OCI-LY1 (cell line): ENCODE measurements around the gene CETP.

Experiments used
- H2AFZ ChIP-seq: fragments of 200-600 bp; sonication (generic), shearing (Covaris generic); 2 replicates; pipeline ENCODE4 v1.6.0; 2014; ENCODE audit warnings: antibody characterized with exemption, mild to moderate bottlenecking, low read length
- H3F3A ChIP-seq: fragments of 200-600 bp; sonication (generic), shearing (Covaris generic); 2 replicates; pipeline ENCODE4 v1.6.0; 2014; ENCODE audit warnings: mild to moderate bottlenecking, antibody characterized with exemption, low read length, moderate library complexity; ENCODE audit not compliant: insufficient read depth
- H3K27ac ChIP-seq: fragments of 200-600 bp; sonication (generic); 2 replicates; pipeline ENCODE4 v1.5.1; 2014; ENCODE audit warnings: low read length, mixed run types, mild to moderate bottlenecking, low read depth; ENCODE audit not compliant: poor library complexity, severe bottlenecking
- H3K27me3 ChIP-seq: fragments of 200-600 bp; sonication (generic); 2 replicates; pipeline ENCODE4 v1.6.0; 2014; ENCODE audit warnings: antibody characterized with exemption, mild to moderate bottlenecking, low read length, moderate library complexity; ENCODE audit not compliant: insufficient read depth
- H3K36me3 ChIP-seq: fragments of 200-600 bp; sonication (generic); 2 replicates; pipeline ENCODE4 v1.6.1; 2014; ENCODE audit warnings: mild to moderate bottlenecking, antibody characterized with exemption, low read length, moderate library complexity, mixed read lengths; ENCODE audit not compliant: insufficient read depth
- H3K4me1 ChIP-seq: fragments of 200-600 bp; sonication (generic); 2 replicates; pipeline ENCODE4 v1.5.1; 2014; ENCODE audit warnings: mild to moderate bottlenecking, low read length, moderate library complexity; ENCODE audit not compliant: insufficient read depth, severe bottlenecking
- H3K4me2 ChIP-seq: fragments of 200-600 bp; sonication (generic), shearing (Covaris generic); 2 replicates; pipeline ENCODE4 v1.6.1; 2014; ENCODE audit warnings: low read length
- H3K4me3 ChIP-seq: fragments of 200-600 bp; sonication (generic); 2 replicates; pipeline ENCODE4 v1.5.1; 2014; ENCODE audit warnings: low read length, low read depth, mild to moderate bottlenecking, mixed read lengths; ENCODE audit not compliant: poor library complexity, severe bottlenecking
- H3K79me2 ChIP-seq: fragments of 200-600 bp; shearing (Covaris generic); 2 replicates; pipeline ENCODE4 v1.6.1; 2016; ENCODE audit warnings: mixed run types, low read length, mixed read lengths; ENCODE audit not compliant: insufficient read depth
- H3K9ac ChIP-seq: fragments of 200-600 bp; sonication (generic), shearing (Covaris generic); 2 replicates; pipeline ENCODE4 v1.6.1; 2014; ENCODE audit warnings: mild to moderate bottlenecking, low read length, mixed read lengths
- H3K9me2 ChIP-seq: fragments of 200-600 bp; sonication (generic), shearing (Covaris generic); 2 replicates; pipeline ENCODE4 v1.6.1; 2014; ENCODE audit warnings: low read depth, mild to moderate bottlenecking, low read length, mixed read lengths
- H3K9me3 ChIP-seq: fragments of 200-600 bp; shearing (Covaris generic); 2 replicates; pipeline ENCODE4 v1.6.1; 2014; ENCODE audit warnings: low read length, mixed read lengths
- H4K20me1 ChIP-seq: fragments of 200-600 bp; sonication (generic), shearing (Covaris generic); 2 replicates; pipeline ENCODE4 v1.6.0; 2016; ENCODE audit warnings: mild to moderate bottlenecking, low read length; ENCODE audit not compliant: insufficient read depth
- EZH2 ChIP-seq: fragments of 200-600 bp; sonication (generic), shearing (Covaris generic); IDR thresholded peaks from 2 replicates; pipeline ENCODE4 v1.8.0; 2017; ENCODE audit warnings: borderline replicate concordance, mixed run types, mild to moderate bottlenecking, antibody characterized with exemption, low read length, moderate library complexity, mixed read lengths
- TF ChIP-seq, protein P1 (sequence below): fragments of 200-600 bp; sonication (generic), shearing (Covaris generic); IDR thresholded peaks from 2 replicates; pipeline ENCODE4 v1.5.1; 2017; ENCODE audit warnings: mild to moderate bottlenecking, antibody characterized with exemption, low read length, moderate library complexity, mixed read lengths

Gene CETP

DNA sequence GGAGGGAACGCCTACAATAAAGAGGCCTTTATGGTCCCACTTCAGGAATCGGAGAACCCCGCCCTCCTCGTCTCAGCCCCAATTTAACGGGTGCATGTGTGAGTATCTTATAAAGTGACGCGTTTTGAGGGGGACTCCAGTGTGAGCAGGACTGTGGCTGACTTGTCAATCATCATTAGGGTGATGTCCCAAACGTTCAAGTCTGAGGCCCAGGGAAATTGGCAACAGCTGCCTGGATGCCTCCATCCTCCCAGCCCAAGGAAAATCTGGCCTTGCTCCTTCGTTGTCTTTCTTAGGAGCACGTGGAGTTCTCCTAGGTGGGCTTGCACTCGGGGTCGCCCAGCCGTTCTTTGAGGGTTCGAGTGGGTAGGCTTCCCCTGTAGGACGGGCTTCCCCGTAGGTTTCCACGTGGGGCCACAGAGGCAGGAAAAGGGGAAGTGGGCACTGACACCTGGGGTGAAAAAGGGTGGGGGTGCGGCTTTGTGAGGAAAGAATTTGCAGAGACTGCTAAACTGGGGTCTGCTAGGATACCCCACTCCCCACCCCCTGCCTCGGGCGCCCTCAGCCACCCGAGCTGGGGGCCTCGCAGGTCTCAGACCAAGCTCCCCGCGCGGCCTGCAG, 30.4 kb upstream of the CETP start:
- Histone ChIP-seq H2AFZ (no peak overlapping the region), H3F3A (no peaks in the 10 kb centered on the region), H3K4me1 (peaks cover 67% of the 10 kb centered on the region)

DNA sequence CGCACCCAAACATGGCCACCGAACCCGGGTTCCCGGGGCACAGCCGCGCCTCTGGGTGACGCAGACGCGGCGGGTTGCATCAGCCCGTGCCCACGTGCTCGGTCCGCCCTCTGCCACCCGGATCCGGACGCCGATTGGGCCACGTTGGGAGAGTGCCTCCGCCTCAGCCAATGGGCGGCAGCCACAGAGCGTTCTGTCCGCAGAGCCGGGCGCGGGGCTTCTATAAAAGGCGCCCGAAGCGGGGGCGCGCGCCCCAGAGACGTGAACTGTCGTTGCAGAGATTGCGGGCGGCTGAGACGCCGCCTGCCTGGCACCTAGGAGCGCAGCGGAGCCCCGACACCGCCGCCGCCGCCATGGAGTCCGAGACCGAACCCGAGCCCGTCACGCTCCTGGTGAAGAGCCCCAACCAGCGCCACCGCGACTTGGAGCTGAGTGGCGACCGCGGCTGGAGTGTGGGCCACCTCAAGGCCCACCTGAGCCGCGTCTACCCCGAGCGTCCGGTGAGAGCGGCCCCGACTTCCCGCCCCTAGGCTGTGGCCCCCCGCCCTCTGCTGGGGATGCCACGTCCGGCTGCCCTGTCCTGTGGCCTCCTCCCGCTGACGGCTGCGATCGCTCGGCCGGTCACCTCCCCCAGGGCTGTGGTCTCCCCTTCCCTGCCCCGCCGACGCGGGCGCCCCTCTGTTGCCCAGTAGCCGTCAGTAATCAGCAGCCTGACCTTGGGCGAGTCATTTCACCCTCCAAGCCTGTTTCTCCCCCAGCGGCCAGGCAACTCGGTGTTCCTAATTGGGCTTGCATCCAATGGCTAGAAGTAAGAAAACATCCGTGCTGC, 29.6 kb upstream of the CETP start, which contains the start of gene HERPUD1:
HERPUD1 (plus strand) TSS at position 251 of the 829 bp plus-strand sequence; CDS start at position 354, 103 bp downstream.
- H3K36me3 ChIP-seq: peaks cover 46% of the 10 kb centered on the region
- H4K20me1 ChIP-seq: no peaks in the 10 kb centered on the region
- H2AFZ ChIP-seq: 0 out of 2 replicates have a peak within 1 kb of the TSS, but pooled peaks have one; percentile 35
- H3K9ac ChIP-seq: peak within 1 kb of the TSS; percentile 93
- H3K27ac ChIP-seq: peak within 1 kb of the TSS; percentile 98
- H3K27me3 ChIP-seq: no peaks in the 10 kb centered on the region
- no peaks in the 10 kb centered on the region for H3F3A ChIP-seq
- H3K79me2 ChIP-seq: peaks cover 35% of the 10 kb centered on the region
- H3K9me3 ChIP-seq: no peaks in the 10 kb centered on the region
- no peak for TF ChIP-seq EZH2
- TF ChIP-seq, protein P1, sequence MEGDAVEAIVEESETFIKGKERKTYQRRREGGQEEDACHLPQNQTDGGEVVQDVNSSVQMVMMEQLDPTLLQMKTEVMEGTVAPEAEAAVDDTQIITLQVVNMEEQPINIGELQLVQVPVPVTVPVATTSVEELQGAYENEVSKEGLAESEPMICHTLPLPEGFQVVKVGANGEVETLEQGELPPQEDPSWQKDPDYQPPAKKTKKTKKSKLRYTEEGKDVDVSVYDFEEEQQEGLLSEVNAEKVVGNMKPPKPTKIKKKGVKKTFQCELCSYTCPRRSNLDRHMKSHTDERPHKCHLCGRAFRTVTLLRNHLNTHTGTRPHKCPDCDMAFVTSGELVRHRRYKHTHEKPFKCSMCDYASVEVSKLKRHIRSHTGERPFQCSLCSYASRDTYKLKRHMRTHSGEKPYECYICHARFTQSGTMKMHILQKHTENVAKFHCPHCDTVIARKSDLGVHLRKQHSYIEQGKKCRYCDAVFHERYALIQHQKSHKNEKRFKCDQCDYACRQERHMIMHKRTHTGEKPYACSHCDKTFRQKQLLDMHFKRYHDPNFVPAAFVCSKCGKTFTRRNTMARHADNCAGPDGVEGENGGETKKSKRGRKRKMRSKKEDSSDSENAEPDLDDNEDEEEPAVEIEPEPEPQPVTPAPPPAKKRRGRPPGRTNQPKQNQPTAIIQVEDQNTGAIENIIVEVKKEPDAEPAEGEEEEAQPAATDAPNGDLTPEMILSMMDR: no peak
- H3K4me3 ChIP-seq: peak within 1 kb of the TSS; percentile 99
- H3K9me2 ChIP-seq: no peaks in the 10 kb centered on the region
- peak within 1 kb of the TSS; percentile 97 for H3K4me2 ChIP-seq
- peaks cover 73% of the 10 kb centered on the region for H3K4me1 ChIP-seq

More for the DNA sequence above, 30.4 kb upstream of the CETP start:
- Histone ChIP-seq H3K9me2 (no peaks in the 10 kb centered on the region), H3K36me3 (peaks cover 39% of the 10 kb centered on the region), H3K27me3 (no peaks in the 10 kb centered on the region), H3K4me2 (peak overlapping the region; percentile 62), H3K79me2 (peaks cover 35% of the 10 kb centered on the region), H3K9me3 (no peaks in the 10 kb centered on the region), H3K27ac (peak overlapping the region; percentile 98), H4K20me1 (no peaks in the 10 kb centered on the region), H3K9ac (peak overlapping the region; percentile 73), H3K4me3 (peak overlapping the region; percentile 99)
- TF ChIP-seq, protein P1: no peak
- no peak for TF ChIP-seq EZH2

DNA sequence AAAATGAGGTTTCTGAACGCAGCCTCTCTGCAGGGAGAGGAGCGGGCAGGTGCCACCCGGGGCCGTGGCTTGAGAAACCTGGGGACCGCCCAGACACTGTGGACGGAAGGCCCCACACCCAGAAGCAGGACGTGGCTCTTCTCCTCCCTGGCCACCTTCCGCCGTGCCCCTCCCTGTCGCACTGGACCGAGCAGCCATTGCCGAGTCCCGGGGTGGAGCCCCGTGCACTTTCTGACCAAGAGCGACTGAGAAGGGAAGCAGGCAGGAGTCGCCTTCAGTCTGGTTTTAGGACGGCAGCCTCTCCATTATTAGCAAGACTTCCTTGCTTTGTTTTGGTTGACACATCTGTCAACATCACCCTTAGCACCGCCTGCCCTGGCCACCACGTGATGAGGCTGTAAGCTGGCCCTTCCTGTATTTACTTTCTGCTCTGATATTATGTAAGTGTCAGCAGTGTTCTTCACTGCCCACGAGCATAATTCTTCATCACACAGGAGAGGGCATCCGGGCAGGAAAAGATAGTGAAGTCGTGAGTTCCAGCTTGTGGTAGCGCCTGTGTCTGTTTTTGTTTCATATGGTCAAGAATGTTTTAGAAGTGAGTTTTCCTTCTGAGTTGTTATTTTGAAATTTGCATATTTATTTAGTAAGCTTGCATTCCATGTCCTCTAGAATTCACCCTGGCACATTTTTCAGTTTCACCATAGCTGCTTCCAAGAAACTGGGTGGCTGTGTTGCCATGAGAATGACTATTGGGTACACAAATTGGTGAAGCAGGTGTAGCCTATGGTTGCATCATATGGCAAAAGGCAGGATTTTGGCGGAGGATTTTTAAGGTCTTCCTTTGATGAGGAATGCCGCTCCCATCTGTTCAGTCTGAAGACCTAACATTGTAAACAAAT, 28.8 kb upstream of the CETP start:
- peaks cover 73% of the 10 kb centered on the region for H3K4me1 ChIP-seq
- peak overlapping the region; percentile 99 for H3K4me3 ChIP-seq
- H3F3A ChIP-seq: no peaks in the 10 kb centered on the region
- peaks cover 55% of the 10 kb centered on the region for H3K36me3 ChIP-seq
- TF ChIP-seq EZH2: no peak
- TF ChIP-seq, protein P1: no peak
- no peaks in the 10 kb centered on the region for H4K20me1 ChIP-seq
- H3K9ac ChIP-seq: peak overlapping the region; percentile 93
- no peaks in the 10 kb centered on the region for H3K27me3 ChIP-seq
- H3K9me3 ChIP-seq: no peaks in the 10 kb centered on the region
- no peaks in the 10 kb centered on the region for H3K9me2 ChIP-seq
- peak overlapping the region; percentile 97 for H3K4me2 ChIP-seq
- H2AFZ ChIP-seq: no peak overlapping the region
- peak overlapping the region; percentile 98 for H3K27ac ChIP-seq
- H3K79me2 ChIP-seq: peaks cover 35% of the 10 kb centered on the region
